ENCODE data around the gene SUCO.
A peak's percentile ranks its signal among the peaks of the same experiment; 100 is the strongest.
"Not testable (repeated sequence)": the region's sequence is repeated elsewhere in the genome, so short reads cannot be mapped to it uniquely, and the experiment has no call there.

Gene SUCO

GRCh38 chr1:172588296-172589291, 55.6 kb downstream of the SUCO start:
- no peak for DNase-seq
- Mint-ChIP-seq H3K4me1 (ENCODE audit: low read depth in 2 of 2) (peaks cover 8 to 11% of the 10 kb centered on the region in 2 donors), H3K27ac (peak overlapping the region; percentile 61 to 83)

GRCh38 chr1:172589553-172589952, 56.6 kb downstream of the SUCO start:
- Mint-ChIP-seq H3K27ac (peak overlapping the region; percentile 52 to 83), H3K4me3 (no peak overlapping the region)

More at GRCh38 chr1:172588296-172589291, 55.6 kb downstream of the SUCO start:
- Mint-ChIP-seq H3K36me3 (ENCODE audit: insufficient read depth) (peaks cover 44% of the 10 kb centered on the region), H3K9me3 (no peaks in the 10 kb centered on the region), H3K27me3 (no peaks in the 10 kb centered on the region), H3K4me3 (peak overlapping the region in 1 of 2 donors; percentile 17)
- peak; percentile 35 for ATAC-seq (replicated peaks)

GRCh38 chr1:172591429-172591828, 58.5 kb downstream of the SUCO start:
- Mint-ChIP-seq H3K36me3 (ENCODE audit: insufficient read depth) (peaks cover 49% of the 10 kb centered on the region), H3K4me1 (ENCODE audit: low read depth in 2 of 2) (peaks cover 17 to 26% of the 10 kb centered on the region in 2 donors)
- DNase-seq; H3K9me3 Mint-ChIP-seq; H3K4me3 Mint-ChIP-seq; H3K27ac Mint-ChIP-seq; H3K27me3 Mint-ChIP-seq; ATAC-seq (replicated peaks): not testable (repeated sequence)

More at GRCh38 chr1:172589553-172589952, 56.6 kb downstream of the SUCO start:
- Mint-ChIP-seq H3K27me3 (no peaks in the 10 kb centered on the region), H3K4me1 (ENCODE audit: low read depth in 2 of 2) (peaks cover 12 to 20% of the 10 kb centered on the region in 2 donors), H3K9me3 (no peaks in the 10 kb centered on the region), H3K36me3 (ENCODE audit: insufficient read depth) (peaks cover 48% of the 10 kb centered on the region)
- DNase-seq (no peak), ATAC-seq (replicated peaks) (no peak)

GRCh38 chr1:172595066-172595465, 62.1 kb downstream of the SUCO start:
- H3K4me3 Mint-ChIP-seq; DNase-seq; H3K9me3 Mint-ChIP-seq; H3K27me3 Mint-ChIP-seq; H3K27ac Mint-ChIP-seq; ATAC-seq (replicated peaks): not testable (repeated sequence)
- Mint-ChIP-seq H3K4me1 (ENCODE audit: low read depth in 2 of 2) (peaks cover 11 to 17% of the 10 kb centered on the region in 2 donors), H3K36me3 (ENCODE audit: insufficient read depth) (peaks cover 61% of the 10 kb centered on the region)

GRCh38 chr1:172596782-172597181, 63.8 kb downstream of the SUCO start:
- not testable (repeated sequence) for H3K27ac Mint-ChIP-seq; H3K9me3 Mint-ChIP-seq; DNase-seq; H3K27me3 Mint-ChIP-seq; H3K4me3 Mint-ChIP-seq; ATAC-seq (replicated peaks)
- H3K4me1 Mint-ChIP-seq (ENCODE audit: low read depth in 2 of 2): peaks cover 11 to 17% of the 10 kb centered on the region in 2 donors
- H3K36me3 Mint-ChIP-seq (ENCODE audit: insufficient read depth): peaks cover 62% of the 10 kb centered on the region

GRCh38 chr1:172599912-172600311, 67.0 kb downstream of the SUCO start:
- H3K27me3 Mint-ChIP-seq: no peaks in the 10 kb centered on the region
- peaks cover 58% of the 10 kb centered on the region for H3K36me3 Mint-ChIP-seq (ENCODE audit: insufficient read depth)
- no peaks in the 10 kb centered on the region for H3K9me3 Mint-ChIP-seq
- H3K4me1 Mint-ChIP-seq (ENCODE audit: low read depth in 2 of 2): peaks cover 5 to 6% of the 10 kb centered on the region in 2 donors
- ATAC-seq (replicated peaks) (no peak), DNase-seq (no peak)
- H3K27ac Mint-ChIP-seq: no peak overlapping the region
- H3K4me3 Mint-ChIP-seq: no peak overlapping the region

GRCh38 chr1:172600615-172601014, 67.7 kb downstream of the SUCO start:
- no peak overlapping the region for H3K4me3 Mint-ChIP-seq
- peaks cover 4 to 5% of the 10 kb centered on the region in 2 donors for H3K4me1 Mint-ChIP-seq (ENCODE audit: low read depth in 2 of 2)
- H3K27ac Mint-ChIP-seq: peak overlapping the region in 1 of 2 donors; percentile 4
- peaks cover 59% of the 10 kb centered on the region for H3K36me3 Mint-ChIP-seq (ENCODE audit: insufficient read depth)
- no peaks in the 10 kb centered on the region for H3K9me3 Mint-ChIP-seq
- DNase-seq (no peak), ATAC-seq (replicated peaks) (no peak)
- H3K27me3 Mint-ChIP-seq: no peaks in the 10 kb centered on the region

GRCh38 chr1:172601046-172601630, 68.2 kb downstream of the SUCO start:
- Mint-ChIP-seq H3K4me3 (no peak overlapping the region), H3K36me3 (ENCODE audit: insufficient read depth) (peaks cover 55% of the 10 kb centered on the region), H3K27me3 (no peaks in the 10 kb centered on the region), H3K4me1 (ENCODE audit: low read depth in 2 of 2) (peaks cover 0 to 4% of the 10 kb centered on the region in 2 donors), H3K27ac (peak overlapping the region in 1 of 2 donors; percentile 4), H3K9me3 (no peaks in the 10 kb centered on the region)
- DNase-seq (no peak), ATAC-seq (replicated peaks) (no peak)

GRCh38 chr1:172602706-172603105, 69.8 kb downstream of the SUCO start:
- no peak overlapping the region for H3K4me3 Mint-ChIP-seq
- peaks cover 40% of the 10 kb centered on the region for H3K36me3 Mint-ChIP-seq (ENCODE audit: insufficient read depth)
- H3K9me3 Mint-ChIP-seq: no peaks in the 10 kb centered on the region
- H3K4me1 Mint-ChIP-seq (ENCODE audit: low read depth in 2 of 2): peaks cover 0 to 4% of the 10 kb centered on the region in 2 donors
- no peak overlapping the region for H3K27ac Mint-ChIP-seq
- ATAC-seq (replicated peaks) (no peak), DNase-seq (no peak)
- no peaks in the 10 kb centered on the region for H3K27me3 Mint-ChIP-seq

GRCh38 chr1:172603816-172604215, 70.9 kb downstream of the SUCO start:
- Mint-ChIP-seq H3K27me3 (no peaks in the 10 kb centered on the region), H3K4me3 (no peak overlapping the region), H3K27ac (no peak overlapping the region), H3K4me1 (ENCODE audit: low read depth in 2 of 2) (peaks cover 0 to 4% of the 10 kb centered on the region in 2 donors), H3K36me3 (ENCODE audit: insufficient read depth) (peaks cover 31% of the 10 kb centered on the region), H3K9me3 (no peaks in the 10 kb centered on the region)
- ATAC-seq (replicated peaks) (no peak), DNase-seq (no peak)

- DNase-seq (no peak), ATAC-seq (replicated peaks) (no peak)
- H3K36me3 Mint-ChIP-seq (ENCODE audit: insufficient read depth): peaks cover 34% of the 10 kb centered on the region
- H3K4me1 Mint-ChIP-seq (ENCODE audit: low read depth in 2 of 2): peaks cover 5 to 12% of the 10 kb centered on the region in 2 donors
- H3K27ac Mint-ChIP-seq: no peak overlapping the region
- H3K9me3 Mint-ChIP-seq: no peaks in the 10 kb centered on the region
- H3K4me3 Mint-ChIP-seq: no peak overlapping the region
- no peaks in the 10 kb centered on the region for H3K27me3 Mint-ChIP-seq
Measured at GRCh38 chr1:172605641-172606040, 72.7 kb downstream of the SUCO start.

- Mint-ChIP-seq H3K36me3 (ENCODE audit: insufficient read depth) (peaks cover 25% of the 10 kb centered on the region), H3K9me3 (no peaks in the 10 kb centered on the region), H3K4me3 (no peak overlapping the region), H3K4me1 (ENCODE audit: low read depth in 2 of 2) (peaks cover 5 to 12% of the 10 kb centered on the region in 2 donors), H3K27ac (peak overlapping the region; percentile 25 to 44), H3K27me3 (no peaks in the 10 kb centered on the region)
- no peak for ATAC-seq (replicated peaks)
- DNase-seq: no peak
Measured at GRCh38 chr1:172607145-172607544, 74.2 kb downstream of the SUCO start.

- H3K36me3 Mint-ChIP-seq (ENCODE audit: insufficient read depth): peaks cover 19% of the 10 kb centered on the region
- DNase-seq: no peak
Measured at GRCh38 chr1:172608098-172608601, 75.2 kb downstream of the SUCO start.

More at GRCh38 chr1:172608098-172608601, 75.2 kb downstream of the SUCO start:
- peak overlapping the region in 1 of 2 donors; percentile 12 for H3K27ac Mint-ChIP-seq
- no peaks in the 10 kb centered on the region for H3K27me3 Mint-ChIP-seq
- ATAC-seq (replicated peaks): no peak
- H3K4me3 Mint-ChIP-seq: no peak overlapping the region
- H3K9me3 Mint-ChIP-seq: no peaks in the 10 kb centered on the region
- H3K4me1 Mint-ChIP-seq (ENCODE audit: low read depth in 2 of 2): peaks cover 5 to 12% of the 10 kb centered on the region in 2 donors

All from effector memory CD8-positive, alpha-beta T cell (primary cell).